ENCODE results near the gene ISG15. TPM values are rescaled to one million over a fixed set of nuclear protein-coding genes. Genes with fewer than 3 reads are reported as not detected.
"Not testable (repeated sequence)": the region's sequence is repeated elsewhere in the genome, so short reads cannot be mapped to it uniquely, and the experiment has no call there.

Gene ISG15
- polyA plus RNA-seq, 3 donors = 13.7 to 18.1 (median 16.5) TPM

- no peak for DNase-seq
Observed at GRCh38 chr1:973459-974292, 39.6 kb upstream of the ISG15 start.

DNA sequence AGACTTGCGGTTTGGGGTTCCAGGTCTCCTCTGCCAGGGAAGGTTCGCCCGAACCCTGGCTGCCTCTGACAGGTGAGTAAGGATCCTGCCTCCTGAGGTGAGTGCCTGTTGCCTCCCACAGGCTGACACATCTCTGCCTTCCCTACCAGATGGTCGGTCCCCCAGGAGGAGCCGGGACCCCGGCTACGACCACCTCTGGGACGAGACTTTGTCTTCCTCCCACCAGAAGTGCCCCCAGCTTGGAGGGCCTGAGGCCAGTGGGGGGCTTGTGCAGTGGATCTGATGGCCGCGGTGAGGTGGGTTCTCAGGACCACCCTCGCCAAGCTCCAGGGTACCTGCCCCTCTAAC lies 39.0 kb upstream of the ISG15 start:
- DNase-seq = no peak

DNA sequence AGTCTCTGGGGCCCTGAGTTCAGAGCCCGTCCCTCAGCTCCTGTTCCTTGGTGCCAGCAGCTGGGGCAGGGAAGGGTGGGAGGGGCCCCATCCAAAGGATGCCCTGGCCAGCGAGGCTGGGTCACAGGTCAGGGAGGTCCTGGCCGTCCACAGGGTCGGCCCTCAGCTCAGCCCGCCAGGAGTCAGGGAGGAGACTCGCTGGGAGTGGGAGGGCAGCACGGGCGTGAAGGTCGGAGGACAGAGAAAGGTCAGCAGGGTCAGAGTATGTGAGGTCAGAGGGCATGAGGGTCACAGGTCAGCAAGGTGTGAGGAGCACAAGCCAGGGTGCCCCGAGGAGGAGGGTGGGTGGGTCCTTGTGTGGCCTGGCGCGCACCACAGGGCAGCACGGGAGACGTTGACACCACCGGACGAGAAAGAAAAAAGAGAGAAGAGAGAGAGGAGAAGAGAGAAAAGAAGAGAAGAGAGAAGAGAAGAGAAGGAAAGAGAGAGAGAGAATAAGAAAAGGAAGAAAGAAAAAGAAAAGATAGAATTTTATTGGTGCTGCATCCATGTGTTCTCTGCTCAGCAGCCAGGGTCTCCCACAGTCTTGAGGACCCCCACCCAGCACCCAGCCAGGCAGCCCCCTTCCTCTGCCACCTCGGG lies 38.5 kb upstream of the ISG15 start:
- DNase-seq = no peak

DNA sequence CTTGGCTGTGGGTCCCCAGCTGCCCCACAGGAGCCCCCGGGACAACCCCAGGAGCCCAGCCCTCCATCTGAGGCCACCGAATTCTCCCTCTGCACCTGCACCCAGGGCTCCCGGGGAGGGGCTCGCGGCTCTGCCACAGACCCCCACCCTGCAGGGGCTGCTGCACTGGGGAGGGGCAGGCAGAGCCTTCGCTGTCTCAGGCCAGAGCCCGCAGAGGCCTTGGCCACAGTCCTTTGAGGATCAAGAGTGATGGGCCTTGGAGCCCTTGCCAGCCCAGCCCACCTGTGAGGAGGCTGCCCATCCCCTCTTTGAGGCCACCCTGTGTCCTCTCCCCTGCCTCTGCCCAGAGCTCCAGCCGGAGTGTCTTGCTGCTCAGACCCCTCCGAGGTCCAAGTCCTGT lies 37.9 kb upstream of the ISG15 start:
- no peak for DNase-seq

DNA sequence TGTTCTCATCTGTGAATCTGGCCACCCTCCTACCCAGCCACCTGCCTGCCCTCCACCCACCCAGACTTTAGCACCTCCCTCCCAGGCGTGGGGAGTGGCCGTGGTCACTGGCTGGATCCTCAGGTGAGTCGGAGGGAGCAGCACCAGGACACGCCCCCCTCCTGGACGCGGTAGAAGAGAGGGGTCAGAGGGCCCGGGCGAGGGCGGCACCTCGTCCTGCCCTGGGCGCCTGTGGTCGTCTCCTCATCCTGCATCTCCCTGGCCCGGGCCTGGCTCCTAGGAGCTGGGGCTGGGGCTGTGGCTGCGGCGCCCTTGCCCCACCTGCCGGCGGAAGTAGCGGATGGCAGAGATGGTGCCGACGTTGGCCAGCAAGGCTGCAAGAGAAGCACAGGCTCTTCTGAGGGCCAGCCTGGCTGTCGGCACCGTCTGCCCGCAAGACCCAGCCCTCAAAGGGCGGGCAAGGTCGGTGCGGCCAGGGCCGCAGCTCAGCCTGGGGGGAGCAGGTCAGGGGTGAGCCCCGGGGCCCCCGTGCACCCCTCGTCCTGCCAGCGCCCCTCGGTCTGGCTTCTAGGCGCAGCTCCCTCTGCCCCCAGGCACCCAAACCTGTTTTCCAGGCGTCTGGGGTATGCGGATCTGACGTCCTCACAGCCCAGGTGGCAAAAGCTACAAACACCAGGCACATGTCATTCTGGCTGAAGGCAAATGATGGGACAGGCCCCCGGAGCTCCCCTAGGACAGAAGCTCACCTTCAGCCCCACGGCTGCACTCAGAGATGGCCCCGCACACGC lies 37.2 kb upstream of the ISG15 start:
- DNase-seq = peak; percentile 51

DNA sequence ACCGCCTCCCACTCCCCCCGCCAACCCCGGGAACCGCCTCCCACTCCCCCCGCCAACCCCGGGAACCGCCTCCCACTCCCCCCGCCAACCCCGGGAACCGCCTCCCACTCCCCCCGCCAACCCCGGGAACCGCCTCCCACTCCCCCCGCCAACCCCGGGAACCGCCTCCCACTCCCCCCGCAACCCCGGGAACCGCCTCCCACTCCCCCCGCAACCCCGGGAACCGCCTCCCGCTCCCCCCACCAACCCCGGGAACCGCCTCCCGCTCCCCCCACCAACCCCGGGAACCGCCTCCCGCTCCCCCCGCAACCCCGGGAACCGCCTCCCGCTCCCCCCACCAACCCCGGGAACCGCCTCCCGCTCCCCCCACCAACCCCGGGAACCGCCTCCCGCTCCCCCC lies 36.5 kb upstream of the ISG15 start:
- not testable (repeated sequence) for DNase-seq

GRCh38 chr1:978069-978834 lies 35.0 kb upstream of the ISG15 start:
- no peak for DNase-seq

- no peak for DNase-seq
Observed at GRCh38 chr1:978835-979743, 34.2 kb upstream of the ISG15 start.

DNA sequence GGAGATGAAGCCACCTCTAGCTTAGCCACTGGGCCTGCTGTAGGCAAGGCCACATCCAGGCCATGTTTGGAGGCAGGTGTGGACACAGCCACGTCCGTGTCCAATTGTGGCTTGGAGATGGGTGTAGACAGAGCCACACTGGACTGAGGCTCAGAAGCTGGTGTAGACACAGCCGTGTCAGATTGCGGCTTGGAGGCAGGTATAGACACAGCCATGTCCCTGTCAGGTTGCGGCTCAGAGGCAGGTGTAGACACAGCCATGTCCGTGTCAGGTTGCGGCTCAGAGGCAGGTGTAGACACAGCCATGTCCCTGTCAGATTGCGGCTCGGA lies 33.6 kb upstream of the ISG15 start:
- no peak for DNase-seq

GRCh38 chr1:980137-980571 lies 33.1 kb upstream of the ISG15 start:
- DNase-seq = no peak

- no peak for DNase-seq
Observed at GRCh38 chr1:980602-981395, 32.5 kb upstream of the ISG15 start.

- no peak for DNase-seq
Observed at GRCh38 chr1:981491-981954, 31.8 kb upstream of the ISG15 start.

GRCh38 chr1:981955-982558 lies 31.2 kb upstream of the ISG15 start, which contains the start of gene PERM1:
PERM1 (minus strand) TSS chr1:982093; CDS start chr1:981029, 1,064 bp downstream.
- DNase-seq = no peak

- no peak for DNase-seq
Observed at GRCh38 chr1:982765-983436, 30.4 kb upstream of the ISG15 start.

GRCh38 chr1:983798-984475 lies 29.4 kb upstream of the ISG15 start:
- no peak for DNase-seq

GRCh38 chr1:984476-984814 lies 28.9 kb upstream of the ISG15 start:
- no peak for DNase-seq

DNA sequence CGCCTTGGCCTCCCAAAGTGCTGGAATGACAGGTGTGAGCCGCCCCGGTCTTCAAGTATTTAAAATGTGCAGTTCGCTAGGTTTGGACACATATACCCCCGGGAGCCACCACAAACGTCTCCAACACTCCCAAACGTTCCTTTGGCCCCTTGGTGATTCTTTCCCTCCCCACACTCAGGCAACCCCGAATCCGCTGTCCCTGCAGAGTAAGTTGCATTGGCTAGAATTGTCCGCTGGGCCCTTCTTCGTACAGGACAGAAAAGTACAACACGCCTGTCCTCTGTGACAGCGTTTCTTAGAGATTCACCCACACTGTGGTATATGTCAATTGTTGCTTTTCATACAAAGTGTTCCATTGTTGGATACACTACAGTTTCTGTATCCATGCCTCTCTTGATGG lies 28.2 kb upstream of the ISG15 start:
- DNase-seq = no peak

DNA sequence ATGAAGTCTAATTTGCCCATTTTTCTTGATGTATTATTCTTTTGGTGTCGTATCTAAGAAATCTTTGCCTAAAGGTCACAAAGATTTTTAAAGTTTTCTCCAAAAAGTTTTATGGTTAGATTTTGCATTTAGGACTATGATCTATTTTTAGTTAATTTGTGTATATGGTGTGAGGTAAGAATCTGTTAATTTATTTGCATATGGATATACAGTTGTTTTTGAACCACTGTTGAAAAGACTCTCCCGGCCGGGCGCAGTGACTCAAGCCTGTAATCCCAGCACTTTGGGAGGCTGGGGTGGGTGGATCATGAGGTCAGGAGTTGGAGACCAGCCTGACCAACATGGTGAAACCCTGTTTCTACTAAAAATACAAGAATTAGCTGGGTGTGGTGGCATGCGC lies 25.2 kb upstream of the ISG15 start:
- DNase-seq = not testable (repeated sequence)

Measured in renal pelvis (tissue), 4 donors.